AG04450 (cell line): ENCODE data around the gene ABO. TPM values are rescaled to one million over a fixed set of nuclear protein-coding genes. Genes with fewer than 3 reads are reported as not detected.

Experiments used
- CTCF ChIA-PET: fragments of 300-600, 350-600 bp; formaldehyde crosslinking; extraction: SDS; loops from one replicate; lab custom pipeline; 2022; ENCODE audit warnings: antibody characterized with exemption, inconsistent platforms; lab: Charles Lee
- POLR2A ChIA-PET: fragments of 350-600 bp; formaldehyde crosslinking; extraction: SDS; loops from one replicate; lab custom pipeline; 2021; ENCODE audit warnings: antibody characterized with exemption, inconsistent platforms; lab: Yijun Ruan, JAX
- DNase-seq: peaks from one replicate; pipeline ENCODE4 v3.0.0-alpha.2; 2011; ENCODE audit warnings: low read depth, low spot score
- H3K27ac ChIP-seq: one replicate; pipeline ENCODE4 v1.5.1; 2012; ENCODE audit warnings: low read depth, low read length, control low read depth
- H3K27me3 ChIP-seq: one replicate; pipeline ENCODE4 v1.6.0; 2012; ENCODE audit warnings: low read length; ENCODE audit not compliant: control insufficient read depth, insufficient read depth
- H3K4me3 ChIP-seq: 2 replicates; pipeline ENCODE4 v1.5.1; 2011; ENCODE audit warnings: mild to moderate bottlenecking, low read depth, low read length, control low read depth
- H3K9me3 ChIP-seq: 2 replicates; pipeline ENCODE4 v1.5.1; 2012; ENCODE audit warnings: low read length; ENCODE audit not compliant: control insufficient read depth, insufficient read depth
- CTCF ChIP-seq: IDR thresholded peaks from 2 replicates; pipeline ENCODE4 v1.5.1; 2011; ENCODE audit warnings: low read depth, low read length, control low read depth, inconsistent platforms
- polyA plus RNA-seq: library from polyadenylated mRNA; depleted of rRNA; stranded (reverse); fragments of >200 nt; gene quantifications from 2 replicates; pipeline ENCODE4 v1.2.3, GENCODE V29; 2011

ABO gene
- polyA plus RNA-seq, 1 experiment = not detected

- TF ChIP-seq CTCF = no peak
- ChIA-PET POLR2A (no interaction called here), CTCF (interaction anchor here (0.6 kb wide), 1 partner anchor 448 kb away, joined by 4 read pairs; no protein-coding TSS in a partner anchor)
- Histone ChIP-seq H3K27ac (no peak overlapping the region), H3K9me3 (peaks cover 20% of the 10 kb centered on the region), H3K4me3 (no peak overlapping the region), H3K27me3 (no peaks in the 10 kb centered on the region)
- DNase-seq = no peak
Observed at GRCh38 chr9:133258061-133259015, 16.7 kb downstream of the ABO start.

GRCh38 chr9:133257465-133257956 is 17.5 kb downstream of the ABO start:
- ChIA-PET POLR2A (no interaction called here), CTCF (no interaction called here)
- no peak overlapping the region for H3K27ac ChIP-seq
- H3K4me3 ChIP-seq = no peak overlapping the region
- H3K9me3 ChIP-seq = peaks cover 20% of the 10 kb centered on the region
- TF ChIP-seq CTCF = no peak
- no peaks in the 10 kb centered on the region for H3K27me3 ChIP-seq
- DNase-seq = no peak

GRCh38 chr9:133256686-133257091 is 18.3 kb downstream of the ABO start:
- H3K9me3 ChIP-seq = peaks cover 20% of the 10 kb centered on the region
- H3K27me3 ChIP-seq = no peaks in the 10 kb centered on the region
- ChIA-PET CTCF (no interaction called here), POLR2A (no interaction called here)
- H3K27ac ChIP-seq = no peak overlapping the region
- no peak overlapping the region for H3K4me3 ChIP-seq
- DNase-seq = no peak
- TF ChIP-seq CTCF = no peak

GRCh38 chr9:133256136-133256461 is 18.9 kb downstream of the ABO start:
- ChIA-PET CTCF (no interaction called here), POLR2A (no interaction called here)
- no peak overlapping the region for H3K4me3 ChIP-seq
- H3K27ac ChIP-seq = no peak overlapping the region
- no peak for DNase-seq
- H3K9me3 ChIP-seq = peaks cover 20% of the 10 kb centered on the region
- TF ChIP-seq CTCF = no peak
- H3K27me3 ChIP-seq = peaks cover 3% of the 10 kb centered on the region

GRCh38 chr9:133255371-133256135 is 19.4 kb downstream of the ABO start:
- no peak for DNase-seq
- CTCF ChIA-PET = no interaction called here
- Histone ChIP-seq H3K27ac (no peak overlapping the region), H3K4me3 (no peak overlapping the region), H3K9me3 (peaks cover 20% of the 10 kb centered on the region), H3K27me3 (peaks cover 3% of the 10 kb centered on the region)
- no peak for TF ChIP-seq CTCF
- POLR2A ChIA-PET = no interaction called here
